ENCODE measurements around the gene HIPK2. TPM values are rescaled to one million over a fixed set of nuclear protein-coding genes. Genes with fewer than 3 reads are reported as not detected.

HIPK2 gene
- total RNA-seq, 3 donors from 2014 or later (not counting 1 experiment from before 2014, with no cell fraction given): 127 to 145 (median 144) TPM

DNA sequence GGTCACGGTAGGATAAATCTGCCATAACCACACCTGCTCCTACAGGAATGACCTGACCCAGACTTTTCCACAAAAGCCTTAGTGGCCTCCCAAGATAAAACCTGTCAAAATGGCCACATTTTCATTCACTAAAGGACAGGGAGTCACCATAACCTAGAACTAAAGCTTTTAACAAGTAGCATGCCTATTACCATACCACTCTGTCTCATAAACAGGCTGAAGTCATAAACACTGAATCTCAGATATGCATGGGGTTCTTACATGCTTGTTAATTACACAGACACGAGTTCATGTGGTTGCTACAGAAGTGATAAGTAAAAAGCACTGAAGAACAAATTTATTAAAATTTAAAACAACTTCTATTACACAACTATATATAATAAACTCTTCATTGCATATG, 56.0 kb downstream of the HIPK2 start:
- H3K9me3 ChIP-seq (ENCODE audit: control insufficient read depth, insufficient read depth, low read length): no peaks in the 10 kb centered on the region
- peaks cover under 1% of the 10 kb centered on the region for H3K36me3 Mint-ChIP-seq
- DNase-seq: no peak
- no peak overlapping the region for H3K4me3 Mint-ChIP-seq
- H3K4me1 Mint-ChIP-seq: peaks cover 29% of the 10 kb centered on the region in 2 donors
- H3K27ac ChIP-seq (ENCODE audit: low read length): no peak overlapping the region
- H3K27ac Mint-ChIP-seq: no peak overlapping the region
- no peaks in the 10 kb centered on the region for H3K36me3 ChIP-seq (ENCODE audit: control insufficient read depth, insufficient read depth, low read length)
- 89% methylated on average over 1 of the region's 2 CpGs for WGBS (ENCODE audit: insufficient coverage)
- TF ChIP-seq CTCF (IDR thresholded peaks at IDR 0.05): no peak
- H3K9me3 Mint-ChIP-seq: no peaks in the 10 kb centered on the region
- no peak overlapping the region for H3K4me3 ChIP-seq (ENCODE audit: low read length)
- peaks cover 30% of the 10 kb centered on the region for H3K4me1 ChIP-seq (ENCODE audit: control insufficient read depth, insufficient read depth, low read length)
- no peaks in the 10 kb centered on the region for H3K27me3 Mint-ChIP-seq (ENCODE audit: low read depth in 2 of 2)
- intact Hi-C loops (cut with micrococcal nuclease): loop anchor here (5.0 to 10.0 kb wide), 2 partner anchors 77 to 280 kb away; no protein-coding TSS in a partner anchor
- H3K27me3 ChIP-seq (ENCODE audit: control insufficient read depth, insufficient read depth, low read length): no peaks in the 10 kb centered on the region
- no peak for ATAC-seq

- no peak overlapping the region for H3K27ac ChIP-seq (ENCODE audit: low read length)
- intact Hi-C loops (cut with micrococcal nuclease): loop anchor here (5.0 to 10.0 kb wide), 2 partner anchors 77 to 281 kb away; no protein-coding TSS in a partner anchor
- TF ChIP-seq CTCF (IDR thresholded peaks at IDR 0.05): no peak
- Mint-ChIP-seq H3K36me3 (peaks cover 4% of the 10 kb centered on the region), H3K27me3 (ENCODE audit: low read depth in 2 of 2) (no peaks in the 10 kb centered on the region), H3K4me1 (peaks cover 29% of the 10 kb centered on the region in 2 donors), H3K27ac (no peak overlapping the region), H3K4me3 (no peak overlapping the region), H3K9me3 (no peaks in the 10 kb centered on the region)
- H3K4me3 ChIP-seq (ENCODE audit: low read length): no peak overlapping the region
- DNase-seq (no peak), ATAC-seq (no peak)
- WGBS (ENCODE audit: insufficient coverage): 81% methylated on average over 3 of the region's 4 CpGs
- H3K4me1 ChIP-seq (ENCODE audit: control insufficient read depth, insufficient read depth, low read length): peaks cover 26% of the 10 kb centered on the region
- no peaks in the 10 kb centered on the region for H3K27me3 ChIP-seq (ENCODE audit: control insufficient read depth, insufficient read depth, low read length)
- H3K36me3 ChIP-seq (ENCODE audit: control insufficient read depth, insufficient read depth, low read length): peaks cover 2% of the 10 kb centered on the region
- no peaks in the 10 kb centered on the region for H3K9me3 ChIP-seq (ENCODE audit: control insufficient read depth, insufficient read depth, low read length)
These were observed 56.4 kb downstream of the HIPK2 start for GRCh38 chr7:139721417-139721816.

DNA sequence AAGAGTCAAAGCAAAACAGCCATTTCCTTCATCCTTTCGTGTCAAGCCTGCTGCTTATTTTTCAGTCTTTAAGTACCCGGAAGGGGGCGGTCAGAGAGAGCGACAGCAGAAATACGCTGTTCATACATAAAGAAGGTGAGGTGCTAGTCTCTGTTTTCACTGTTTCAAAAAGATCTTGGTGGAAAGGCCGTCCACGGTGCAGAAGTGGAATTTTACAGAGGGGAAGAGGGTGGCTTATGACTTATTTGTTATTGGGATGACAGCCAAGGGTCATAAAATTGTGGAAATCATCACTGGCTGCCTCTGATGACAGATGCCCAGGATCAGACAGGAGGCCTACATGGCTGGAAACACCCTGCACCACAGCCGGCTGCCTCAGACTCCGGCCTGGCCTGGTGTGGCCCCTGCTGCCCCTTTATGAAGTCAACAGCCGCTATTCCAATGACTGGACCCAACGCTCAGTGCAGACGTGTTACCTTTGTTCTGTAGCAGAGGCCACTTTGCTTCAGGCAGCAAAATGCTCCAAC, 57.0 kb downstream of the HIPK2 start:
- no peaks in the 10 kb centered on the region for H3K27me3 Mint-ChIP-seq (ENCODE audit: low read depth in 2 of 2)
- no peak overlapping the region for H3K27ac Mint-ChIP-seq
- Histone ChIP-seq H3K36me3 (ENCODE audit: control insufficient read depth, insufficient read depth, low read length) (peaks cover 8% of the 10 kb centered on the region), H3K27ac (ENCODE audit: low read length) (peak overlapping the region; percentile 16), H3K27me3 (ENCODE audit: control insufficient read depth, insufficient read depth, low read length) (no peaks in the 10 kb centered on the region), H3K9me3 (ENCODE audit: control insufficient read depth, insufficient read depth, low read length) (no peaks in the 10 kb centered on the region), H3K4me1 (ENCODE audit: control insufficient read depth, insufficient read depth, low read length) (peaks cover 21% of the 10 kb centered on the region), H3K4me3 (ENCODE audit: low read length) (no peak overlapping the region)
- H3K36me3 Mint-ChIP-seq: peaks cover 7% of the 10 kb centered on the region
- WGBS (ENCODE audit: insufficient coverage): 79% methylated on average over 12 of the region's 12 CpGs
- intact Hi-C loops (cut with micrococcal nuclease): loop anchor here (5.0 to 10.0 kb wide), 2 partner anchors 76 to 282 kb away; no protein-coding TSS in a partner anchor
- H3K9me3 Mint-ChIP-seq: no peaks in the 10 kb centered on the region
- H3K4me3 Mint-ChIP-seq: no peak overlapping the region
- TF ChIP-seq CTCF (IDR thresholded peaks at IDR 0.05): peak; percentile 32
- DNase-seq (peak in 1 of 2 donors; percentile 40), ATAC-seq (peak; percentile 37 to 65 (median 48))
- H3K4me1 Mint-ChIP-seq: peaks cover 24% of the 10 kb centered on the region in 2 donors

GRCh38 chr7:139720186-139720585, 57.6 kb downstream of the HIPK2 start:
- intact Hi-C loops (cut with micrococcal nuclease): loop anchor here (5.0 to 10.0 kb wide), 2 partner anchors 75 to 282 kb away; no protein-coding TSS in a partner anchor
- H3K4me3 Mint-ChIP-seq: no peak overlapping the region
- no peaks in the 10 kb centered on the region for H3K9me3 Mint-ChIP-seq
- Histone ChIP-seq H3K9me3 (ENCODE audit: control insufficient read depth, insufficient read depth, low read length) (no peaks in the 10 kb centered on the region), H3K27ac (ENCODE audit: low read length) (no peak overlapping the region), H3K36me3 (ENCODE audit: control insufficient read depth, insufficient read depth, low read length) (peaks cover 14% of the 10 kb centered on the region), H3K27me3 (ENCODE audit: control insufficient read depth, insufficient read depth, low read length) (no peaks in the 10 kb centered on the region), H3K4me1 (ENCODE audit: control insufficient read depth, insufficient read depth, low read length) (peaks cover 16% of the 10 kb centered on the region), H3K4me3 (ENCODE audit: low read length) (no peak overlapping the region)
- ATAC-seq (no peak), DNase-seq (no peak)
- no peak for TF ChIP-seq CTCF (IDR thresholded peaks at IDR 0.05)
- H3K4me1 Mint-ChIP-seq: peaks cover 24% of the 10 kb centered on the region in 2 donors
- 96% methylated on average over 6 of the region's 6 CpGs for WGBS (ENCODE audit: insufficient coverage)
- peaks cover 13% of the 10 kb centered on the region for H3K36me3 Mint-ChIP-seq
- H3K27me3 Mint-ChIP-seq (ENCODE audit: low read depth in 2 of 2): no peaks in the 10 kb centered on the region
- no peak overlapping the region for H3K27ac Mint-ChIP-seq

Data from natural killer cell (primary cell).